Measurements from ENCODE around the gene POLR1G. TPM values are rescaled to one million over a fixed set of nuclear protein-coding genes. Genes with fewer than 3 reads are reported as not detected.

Gene POLR1G
- total and polyA plus RNA-seq, 2 experiments from 2014 or later, result 33.0 to 85.9 TPM

GRCh38 chr19:45356760-45357444 is 49.5 kb upstream of the POLR1G start:
- no peak overlapping the region for H3K27ac ChIP-seq (ENCODE audit: low read depth)
- H3K36me3 ChIP-seq (ENCODE audit: insufficient read depth), result peaks cover 38% of the 10 kb centered on the region
- DNase-seq (ENCODE audit: low spot score), result no peak
- H3K79me2 ChIP-seq (replicated peaks; ENCODE audit: insufficient read depth), result no peaks in the 10 kb centered on the region
- TF ChIP-seq EZH2phosphoT487 (IDR thresholded peaks at IDR 0.05; ENCODE audit: unreplicated experiment), result no peak
- TF ChIP-seq ETS1 (IDR thresholded peaks at IDR 0.05), result no peak
- no peak for TF ChIP-seq ZNF331 (CRISPR knock-in tag; IDR thresholded peaks at IDR 0.05; ENCODE audit: low read depth)
- no peak for TF ChIP-seq NANOG (IDR thresholded peaks at IDR 0.05; ENCODE audit: borderline replicate concordance)
- no peak for TF ChIP-seq ZNF462 (CRISPR knock-in tag; IDR thresholded peaks at IDR 0.05)
- no peak for TF ChIP-seq EZH2 (IDR thresholded peaks at IDR 0.05; ENCODE audit: low read depth, unreplicated experiment)
- no peak for TF ChIP-seq CTCF (conservative IDR thresholded peaks at IDR 0.05; ENCODE audit: low read depth in 2 of 2)
- no peak for TF ChIP-seq CREB1 (CRISPR knock-in tag; IDR thresholded peaks at IDR 0.05; ENCODE audit: low read depth)
- no peak for TF ChIP-seq REST (IDR thresholded peaks at IDR 0.05; ENCODE audit: unreplicated experiment)
- no peak for TF ChIP-seq STAT1 (IDR thresholded peaks at IDR 0.05; ENCODE audit: unreplicated experiment)
- Mint-ChIP-seq H3K27ac (no peak overlapping the region), H3K36me3 (ENCODE audit: low read depth) (peaks cover 84% of the 10 kb centered on the region), H3K27me3 (ENCODE audit: insufficient read depth, low read depth, poor library complexity) (peaks cover 23% of the 10 kb centered on the region), H3K4me3 (no peak overlapping the region), H3K4me1 (no peaks in the 10 kb centered on the region; the same call in 2 of the 3 replicates), H3K9me3 (no peaks in the 10 kb centered on the region)
- H3F3A ChIP-seq (replicated peaks; ENCODE audit: low read depth), result no peaks in the 10 kb centered on the region
- H4K20me1 ChIP-seq (replicated peaks; ENCODE audit: insufficient read depth), result peaks cover 10% of the 10 kb centered on the region
- H3K4me3 ChIP-seq, result no peak overlapping the region
- H3K27me3 ChIP-seq (ENCODE audit: insufficient read depth), result no peaks in the 10 kb centered on the region
- H2AFZ ChIP-seq, result no peak overlapping the region
- no peak for ATAC-seq
- no peaks in the 10 kb centered on the region for H3K9me2 ChIP-seq (ENCODE audit: insufficient read depth)
- H3K4me1 ChIP-seq (ENCODE audit: insufficient read depth), result no peaks in the 10 kb centered on the region
- H3K4me2 ChIP-seq, result no peak overlapping the region
